Measurements from ENCODE around the gene SAP30.

SAP30 gene

DNA sequence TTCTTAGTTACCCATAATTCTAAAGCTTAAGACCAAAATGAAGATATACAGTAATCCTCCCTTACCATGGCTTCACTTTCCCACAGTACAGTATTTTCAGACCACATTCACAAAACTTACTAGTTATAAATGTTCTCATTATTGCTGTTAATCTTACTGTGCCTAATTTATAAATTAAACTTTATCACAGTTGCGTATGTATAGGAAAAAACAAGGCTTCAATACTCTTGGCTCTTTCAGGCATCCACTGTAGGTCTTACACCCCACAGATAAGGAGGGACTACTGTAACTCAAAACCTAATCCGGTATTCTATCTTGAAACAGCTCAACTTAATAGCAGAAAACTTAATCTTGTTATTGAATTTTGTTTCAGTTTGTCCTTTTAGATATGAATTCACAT is 40.2 kb upstream of the SAP30 start:
- peaks cover 8 to 50% of the 10 kb centered on the region in 2 experiments for H3K36me3 ChIP-seq (ENCODE audit: control insufficient read depth in 1 of 2, insufficient read depth in 2 of 2, low read depth in 1 of 2, low read length in 2 of 2)
- H3K27ac ChIP-seq (ENCODE audit: low read length, poor library complexity, severe bottlenecking), result no peak overlapping the region
- H3K23ac ChIP-seq (ENCODE audit: low read length in 2 of 2), result no peak overlapping the region
- H4K91ac ChIP-seq (ENCODE audit: low read length), result no peak overlapping the region
- no peak overlapping the region for H2BK15ac ChIP-seq (ENCODE audit: low read depth, poor library complexity, severe bottlenecking)
- no peak for DNase-seq
- H3K79me1 ChIP-seq (replicated peaks; ENCODE audit: low read length, poor library complexity, severe bottlenecking), result peaks cover 2% of the 10 kb centered on the region
- H2BK120ac ChIP-seq (ENCODE audit: low read depth, low read length), result no peak overlapping the region
- no peak overlapping the region for H3K18ac ChIP-seq (ENCODE audit: low read depth in 1 of 2, low read length in 2 of 2)
- no peaks in the 10 kb centered on the region for H3K4me1 ChIP-seq (ENCODE audit: control insufficient read depth, insufficient read depth, low read depth, low read length)
- peak overlapping the region; percentile 42 for H3K9ac ChIP-seq (ENCODE audit: low read length)
- no peak overlapping the region for H3K4ac ChIP-seq (ENCODE audit: low read depth in 1 of 2, low read length in 2 of 2)
- H3K27me3 ChIP-seq (ENCODE audit: control insufficient read depth in 1 of 2, insufficient read depth in 1 of 2, low read length in 2 of 2), result no peaks in the 10 kb centered on the region
- 100% methylated on average over 2 of the region's 2 CpGs for WGBS
- H4K8ac ChIP-seq (ENCODE audit: low read length), result no peak overlapping the region
- H3K9me3 ChIP-seq (ENCODE audit: control insufficient read depth, low read length), result no peaks in the 10 kb centered on the region
- H2BK12ac ChIP-seq (ENCODE audit: low read length in 2 of 2), result no peak overlapping the region
- no peak overlapping the region for H3K4me3 ChIP-seq (ENCODE audit: insufficient read depth in 1 of 2, low read depth in 1 of 2, low read length in 2 of 2)
- H3K14ac ChIP-seq (ENCODE audit: low read length in 2 of 2), result no peak overlapping the region
- H3K4me2 ChIP-seq (ENCODE audit: low read length, poor library complexity, severe bottlenecking), result no peak overlapping the region
- H2AK5ac ChIP-seq (ENCODE audit: low read length, severe bottlenecking), result no peak overlapping the region
- no peak overlapping the region for H2BK5ac ChIP-seq (ENCODE audit: low read depth, low read length, poor library complexity, severe bottlenecking)
- H2AFZ ChIP-seq (ENCODE audit: low read depth, low read length), result no peak overlapping the region

- Histone ChIP-seq H3K36me3 (ENCODE audit: control insufficient read depth in 1 of 2, insufficient read depth in 2 of 2, low read depth in 1 of 2, low read length in 2 of 2) (peaks cover 5 to 41% of the 10 kb centered on the region in 2 experiments), H3K27me3 (ENCODE audit: control insufficient read depth in 1 of 2, insufficient read depth in 1 of 2, low read length in 2 of 2) (no peaks in the 10 kb centered on the region), H3K4me2 (ENCODE audit: low read length, poor library complexity, severe bottlenecking) (no peak overlapping the region), H2BK15ac (ENCODE audit: low read depth, poor library complexity, severe bottlenecking) (no peak overlapping the region), H3K18ac (ENCODE audit: low read depth in 1 of 2, low read length in 2 of 2) (no peak overlapping the region), H2BK120ac (ENCODE audit: low read depth, low read length) (no peak overlapping the region), H3K9ac (ENCODE audit: low read length) (peak overlapping the region; percentile 100), H3K23ac (ENCODE audit: low read length in 2 of 2) (no peak overlapping the region), H4K91ac (ENCODE audit: low read length) (no peak overlapping the region), H2BK5ac (ENCODE audit: low read depth, low read length, poor library complexity, severe bottlenecking) (no peak overlapping the region), H2AK5ac (ENCODE audit: low read length, severe bottlenecking) (no peak overlapping the region), H3K27ac (ENCODE audit: low read length, poor library complexity, severe bottlenecking) (no peak overlapping the region), H3K79me1 (replicated peaks; ENCODE audit: low read length, poor library complexity, severe bottlenecking) (no peaks in the 10 kb centered on the region), H3K4me3 (ENCODE audit: insufficient read depth in 1 of 2, low read depth in 1 of 2, low read length in 2 of 2) (peak overlapping the region in 1 of 2 experiments; percentile 97), H2AFZ (ENCODE audit: low read depth, low read length) (no peak overlapping the region), H3K14ac (ENCODE audit: low read length in 2 of 2) (no peak overlapping the region), H4K8ac (ENCODE audit: low read length) (no peak overlapping the region), H3K4ac (ENCODE audit: low read depth in 1 of 2, low read length in 2 of 2) (no peak overlapping the region), H3K9me3 (ENCODE audit: control insufficient read depth, low read length) (no peaks in the 10 kb centered on the region), H3K4me1 (ENCODE audit: control insufficient read depth, insufficient read depth, low read depth, low read length) (no peaks in the 10 kb centered on the region), H2BK12ac (ENCODE audit: low read length in 2 of 2) (no peak overlapping the region)
- peak; percentile 48 for DNase-seq
- 71% methylated on average over 6 of the region's 6 CpGs for WGBS
These were observed 38.7 kb upstream of the SAP30 start for GRCh38 chr4:173332021-173332487.

DNA sequence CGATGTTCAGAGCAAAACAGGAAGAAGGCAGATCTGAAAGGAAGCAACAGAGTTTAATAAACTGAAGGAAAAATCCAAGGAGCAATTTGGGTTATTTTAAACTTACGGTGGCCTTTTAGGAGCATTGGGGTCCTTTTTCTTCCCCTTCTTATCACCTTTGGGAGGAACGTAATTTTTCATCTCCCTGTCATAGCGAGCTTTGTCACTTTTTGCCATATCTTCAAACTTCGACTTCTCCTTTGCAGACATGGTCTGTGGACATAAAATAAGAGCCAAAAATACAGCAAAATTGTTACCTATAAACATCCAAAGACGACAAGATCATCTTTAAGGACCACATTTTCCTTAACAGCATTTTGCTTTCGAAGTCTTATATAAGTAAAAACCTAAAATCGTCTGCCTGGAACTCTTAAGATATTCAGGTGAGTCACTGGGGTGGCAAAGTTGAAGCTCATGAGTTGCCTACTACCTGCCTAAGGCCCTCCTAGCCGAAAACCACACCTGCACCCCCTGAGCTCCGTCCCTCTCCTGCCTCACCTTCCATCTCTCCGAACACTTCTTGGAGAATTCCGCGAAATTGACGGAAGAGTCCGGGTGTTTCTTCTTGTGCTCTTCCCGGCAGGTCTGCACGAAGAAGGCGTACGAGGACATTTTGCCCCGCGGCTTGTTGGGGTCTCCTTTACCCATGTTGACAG is 37.6 kb upstream of the SAP30 start:
- Histone ChIP-seq H3K36me3 (ENCODE audit: control insufficient read depth in 1 of 2, insufficient read depth in 2 of 2, low read depth in 1 of 2, low read length in 2 of 2) (peaks cover 5 to 41% of the 10 kb centered on the region in 2 experiments), H3K9me3 (ENCODE audit: control insufficient read depth, low read length) (no peaks in the 10 kb centered on the region), H3K79me1 (replicated peaks; ENCODE audit: low read length, poor library complexity, severe bottlenecking) (no peaks in the 10 kb centered on the region), H3K18ac (ENCODE audit: low read depth in 1 of 2, low read length in 2 of 2) (peak overlapping the region; percentile 11 to 33), H3K27ac (ENCODE audit: low read length, poor library complexity, severe bottlenecking) (peak overlapping the region; percentile 53), H2BK120ac (ENCODE audit: low read depth, low read length) (peak overlapping the region; percentile 19), H2AFZ (ENCODE audit: low read depth, low read length) (peak overlapping the region; percentile 56), H3K23ac (ENCODE audit: low read length in 2 of 2) (peak overlapping the region in 1 of 2 experiments; percentile 79), H3K9ac (ENCODE audit: low read length) (peak overlapping the region; percentile 100), H2AK5ac (ENCODE audit: low read length, severe bottlenecking) (no peak overlapping the region), H3K4me3 (ENCODE audit: insufficient read depth in 1 of 2, low read depth in 1 of 2, low read length in 2 of 2) (peak overlapping the region; percentile 95 to 97), H3K4me1 (ENCODE audit: control insufficient read depth, insufficient read depth, low read depth, low read length) (no peaks in the 10 kb centered on the region), H2BK12ac (ENCODE audit: low read length in 2 of 2) (no peak overlapping the region), H4K8ac (ENCODE audit: low read length) (no peak overlapping the region), H2BK15ac (ENCODE audit: low read depth, poor library complexity, severe bottlenecking) (peak overlapping the region; percentile 86), H3K27me3 (ENCODE audit: control insufficient read depth in 1 of 2, insufficient read depth in 1 of 2, low read length in 2 of 2) (no peaks in the 10 kb centered on the region), H4K91ac (ENCODE audit: low read length) (no peak overlapping the region), H3K14ac (ENCODE audit: low read length in 2 of 2) (peak overlapping the region in 1 of 2 experiments; percentile 62), H3K4me2 (ENCODE audit: low read length, poor library complexity, severe bottlenecking) (peak overlapping the region; percentile 95), H3K4ac (ENCODE audit: low read depth in 1 of 2, low read length in 2 of 2) (no peak overlapping the region), H2BK5ac (ENCODE audit: low read depth, low read length, poor library complexity, severe bottlenecking) (no peak overlapping the region)
- peak; percentile 28 for DNase-seq
- WGBS, result 16% methylated on average over 19 of the region's 21 CpGs

GRCh38 chr4:173333658-173334084 is 37.1 kb upstream of the SAP30 start:
- Histone ChIP-seq H3K23ac (ENCODE audit: low read length in 2 of 2) (peak overlapping the region; percentile 79 to 99), H4K8ac (ENCODE audit: low read length) (peak overlapping the region; percentile 97), H3K4me1 (ENCODE audit: control insufficient read depth, insufficient read depth, low read depth, low read length) (no peaks in the 10 kb centered on the region), H3K79me1 (replicated peaks; ENCODE audit: low read length, poor library complexity, severe bottlenecking) (no peaks in the 10 kb centered on the region), H4K91ac (ENCODE audit: low read length) (peak overlapping the region; percentile 84), H3K4me3 (ENCODE audit: insufficient read depth in 1 of 2, low read depth in 1 of 2, low read length in 2 of 2) (peak overlapping the region; percentile 95 to 97), H2AK5ac (ENCODE audit: low read length, severe bottlenecking) (no peak overlapping the region), H3K4ac (ENCODE audit: low read depth in 1 of 2, low read length in 2 of 2) (peak overlapping the region; percentile 81 to 97), H2BK5ac (ENCODE audit: low read depth, low read length, poor library complexity, severe bottlenecking) (no peak overlapping the region), H3K14ac (ENCODE audit: low read length in 2 of 2) (peak overlapping the region in 1 of 2 experiments; percentile 89), H3K4me2 (ENCODE audit: low read length, poor library complexity, severe bottlenecking) (peak overlapping the region; percentile 95), H2BK120ac (ENCODE audit: low read depth, low read length) (peak overlapping the region; percentile 87), H3K27me3 (ENCODE audit: control insufficient read depth in 1 of 2, insufficient read depth in 1 of 2, low read length in 2 of 2) (no peaks in the 10 kb centered on the region), H3K36me3 (ENCODE audit: control insufficient read depth in 1 of 2, insufficient read depth in 2 of 2, low read depth in 1 of 2, low read length in 2 of 2) (peaks cover 2 to 37% of the 10 kb centered on the region in 2 experiments), H2BK15ac (ENCODE audit: low read depth, poor library complexity, severe bottlenecking) (peak overlapping the region; percentile 86), H3K27ac (ENCODE audit: low read length, poor library complexity, severe bottlenecking) (peak overlapping the region; percentile 96), H3K18ac (ENCODE audit: low read depth in 1 of 2, low read length in 2 of 2) (peak overlapping the region; percentile 93 to 99), H2AFZ (ENCODE audit: low read depth, low read length) (peak overlapping the region; percentile 88), H2BK12ac (ENCODE audit: low read length in 2 of 2) (peak overlapping the region in 1 of 2 experiments; percentile 63), H3K9me3 (ENCODE audit: control insufficient read depth, low read length) (no peaks in the 10 kb centered on the region), H3K9ac (ENCODE audit: low read length) (peak overlapping the region; percentile 100)
- DNase-seq, result no peak
- WGBS, result 1% methylated on average over 41 of the region's 53 CpGs
